HG02938 (cell line): Measurements from ENCODE around the gene CA9.

Experiments used
- ATAC-seq: cut with Tn5 transposase; IDR thresholded peaks from one replicate; pipeline ENCODE4 v1.9.1; 2021; ENCODE audit warnings: mild to moderate bottlenecking, moderate library complexity; ENCODE audit not compliant: unreplicated experiment

CA9 gene

GRCh38 chr9:35690614-35691333 is 17.0 kb downstream of the CA9 start:
- no peak for ATAC-seq

- no peak for ATAC-seq
Measured at GRCh38 chr9:35691334-35691650, 17.6 kb downstream of the CA9 start.

GRCh38 chr9:35691757-35692301 is 18.1 kb downstream of the CA9 start:
- ATAC-seq: no peak

- no peak for ATAC-seq
Measured at GRCh38 chr9:35695943-35696401, 22.2 kb downstream of the CA9 start.

- ATAC-seq: no peak
Measured at GRCh38 chr9:35696520-35697215, 22.9 kb downstream of the CA9 start.

- ATAC-seq: no peak
Measured at GRCh38 chr9:35697486-35697885, 23.8 kb downstream of the CA9 start.

- no peak for ATAC-seq
Measured at GRCh38 chr9:35698231-35698630, 24.5 kb downstream of the CA9 start.

GRCh38 chr9:35700031-35700430 is 26.3 kb downstream of the CA9 start:
- ATAC-seq: no peak

- ATAC-seq: no peak
Measured at GRCh38 chr9:35700942-35701341, 27.2 kb downstream of the CA9 start.

GRCh38 chr9:35702696-35703095 is 29.0 kb downstream of the CA9 start:
- no peak for ATAC-seq

- no peak for ATAC-seq
Measured at GRCh38 chr9:35703906-35704672, 30.4 kb downstream of the CA9 start.

GRCh38 chr9:35705372-35705771 is 31.6 kb downstream of the CA9 start:
- ATAC-seq: no peak

- no peak for ATAC-seq
Measured at GRCh38 chr9:35705836-35706430, 32.2 kb downstream of the CA9 start.

GRCh38 chr9:35706951-35707350 is 33.2 kb downstream of the CA9 start:
- ATAC-seq: no peak

GRCh38 chr9:35708146-35708545 is 34.4 kb downstream of the CA9 start:
- ATAC-seq: no peak

- ATAC-seq: no peak
Measured at GRCh38 chr9:35710818-35711500, 37.2 kb downstream of the CA9 start.

- no peak for ATAC-seq
Measured at GRCh38 chr9:35711501-35712428, 38.0 kb downstream of the CA9 start.

- ATAC-seq: no peak
Measured at GRCh38 chr9:35712762-35713400, 39.2 kb downstream of the CA9 start.

- no peak for ATAC-seq
Measured at GRCh38 chr9:35713578-35713977, 39.9 kb downstream of the CA9 start.
